ENCODE data around the gene IQGAP2. TPM values are rescaled to one million over a fixed set of nuclear protein-coding genes. Genes with fewer than 3 reads are reported as not detected.

The IQGAP2 gene
- total and polyA plus RNA-seq, 9 of the 15 experiments (the other 6 are each of a cell fraction or from before 2014, with no cell fraction given): 8.7 to 23.2 (median 17.4) TPM

DNA sequence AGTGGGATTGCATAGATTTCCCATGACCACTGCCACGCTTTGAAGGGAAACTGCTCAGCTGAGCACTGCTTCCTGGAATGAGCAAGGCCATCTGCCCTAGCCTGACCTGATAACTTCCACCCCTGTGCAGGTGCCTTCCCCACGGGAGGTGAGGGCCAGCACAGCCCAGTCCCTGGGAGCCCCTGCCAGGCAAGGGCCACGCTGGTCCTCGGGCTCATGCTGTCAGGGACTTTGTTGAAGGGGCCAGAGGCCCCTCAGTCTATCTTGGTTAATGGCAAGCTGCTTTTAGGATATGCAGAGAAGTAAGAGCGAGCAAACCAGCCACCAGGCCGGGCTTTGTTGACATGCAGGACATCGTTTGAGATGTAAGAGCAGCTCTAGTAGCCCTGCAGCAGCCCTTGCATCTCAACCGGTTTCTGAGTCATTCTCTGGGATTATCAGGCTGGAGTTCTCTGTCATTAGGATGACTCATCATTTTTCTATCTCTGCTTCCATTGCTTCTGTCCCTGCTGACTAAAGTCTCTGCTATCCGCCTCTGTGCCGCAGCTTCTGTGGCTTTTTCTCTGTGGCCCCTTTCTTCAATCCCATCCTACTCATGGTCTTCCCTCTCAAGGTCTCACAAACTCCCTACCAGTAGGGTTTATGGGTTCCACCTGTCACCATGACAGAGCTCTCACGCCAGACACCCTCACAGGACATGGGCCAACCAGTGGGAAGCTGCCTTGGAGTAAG lies 30.6 kb upstream of the IQGAP2 start (continued):
- no peak for TF ChIP-seq ZNF175 (CRISPR knock-in tag; IDR thresholded peaks at IDR 0.05; ENCODE audit: low read depth)
- TF ChIP-seq ARHGAP35 (IDR thresholded peaks at IDR 0.05; ENCODE audit: partially characterized antibody): no peak
- TF ChIP-seq BRD9 (IDR thresholded peaks at IDR 0.05; ENCODE audit: low read depth, partially characterized antibody): peak; percentile 57
- TF ChIP-seq, protein P1, sequence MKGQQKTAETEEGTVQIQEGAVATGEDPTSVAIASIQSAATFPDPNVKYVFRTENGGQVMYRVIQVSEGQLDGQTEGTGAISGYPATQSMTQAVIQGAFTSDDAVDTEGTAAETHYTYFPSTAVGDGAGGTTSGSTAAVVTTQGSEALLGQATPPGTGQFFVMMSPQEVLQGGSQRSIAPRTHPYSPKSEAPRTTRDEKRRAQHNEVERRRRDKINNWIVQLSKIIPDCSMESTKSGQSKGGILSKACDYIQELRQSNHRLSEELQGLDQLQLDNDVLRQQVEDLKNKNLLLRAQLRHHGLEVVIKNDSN (CRISPR knock-in tag; IDR thresholded peaks at IDR 0.05): no peak
- TF ChIP-seq KDM1A (IDR thresholded peaks at IDR 0.05): peak; percentile 84 to 91
- TF ChIP-seq ZNF282 (CRISPR knock-in tag; IDR thresholded peaks at IDR 0.05): no peak
- peak; percentile 90 for TF ChIP-seq TEAD4 (IDR thresholded peaks at IDR 0.05; ENCODE audit: low read length)
- TF ChIP-seq TEAD4 (CRISPR knock-in tag; IDR thresholded peaks at IDR 0.05; ENCODE audit: borderline replicate concordance): no peak
- TF ChIP-seq, protein P2, sequence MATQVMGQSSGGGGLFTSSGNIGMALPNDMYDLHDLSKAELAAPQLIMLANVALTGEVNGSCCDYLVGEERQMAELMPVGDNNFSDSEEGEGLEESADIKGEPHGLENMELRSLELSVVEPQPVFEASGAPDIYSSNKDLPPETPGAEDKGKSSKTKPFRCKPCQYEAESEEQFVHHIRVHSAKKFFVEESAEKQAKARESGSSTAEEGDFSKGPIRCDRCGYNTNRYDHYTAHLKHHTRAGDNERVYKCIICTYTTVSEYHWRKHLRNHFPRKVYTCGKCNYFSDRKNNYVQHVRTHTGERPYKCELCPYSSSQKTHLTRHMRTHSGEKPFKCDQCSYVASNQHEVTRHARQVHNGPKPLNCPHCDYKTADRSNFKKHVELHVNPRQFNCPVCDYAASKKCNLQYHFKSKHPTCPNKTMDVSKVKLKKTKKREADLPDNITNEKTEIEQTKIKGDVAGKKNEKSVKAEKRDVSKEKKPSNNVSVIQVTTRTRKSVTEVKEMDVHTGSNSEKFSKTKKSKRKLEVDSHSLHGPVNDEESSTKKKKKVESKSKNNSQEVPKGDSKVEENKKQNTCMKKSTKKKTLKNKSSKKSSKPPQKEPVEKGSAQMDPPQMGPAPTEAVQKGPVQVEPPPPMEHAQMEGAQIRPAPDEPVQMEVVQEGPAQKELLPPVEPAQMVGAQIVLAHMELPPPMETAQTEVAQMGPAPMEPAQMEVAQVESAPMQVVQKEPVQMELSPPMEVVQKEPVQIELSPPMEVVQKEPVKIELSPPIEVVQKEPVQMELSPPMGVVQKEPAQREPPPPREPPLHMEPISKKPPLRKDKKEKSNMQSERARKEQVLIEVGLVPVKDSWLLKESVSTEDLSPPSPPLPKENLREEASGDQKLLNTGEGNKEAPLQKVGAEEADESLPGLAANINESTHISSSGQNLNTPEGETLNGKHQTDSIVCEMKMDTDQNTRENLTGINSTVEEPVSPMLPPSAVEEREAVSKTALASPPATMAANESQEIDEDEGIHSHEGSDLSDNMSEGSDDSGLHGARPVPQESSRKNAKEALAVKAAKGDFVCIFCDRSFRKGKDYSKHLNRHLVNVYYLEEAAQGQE (IDR thresholded peaks at IDR 0.05; ENCODE audit: borderline replicate concordance): peak; percentile 41; the same call in 1 of the 2 replicates
- TF ChIP-seq, protein P2 (CRISPR knock-in tag; IDR thresholded peaks at IDR 0.05; ENCODE audit: low read depth): no peak
- TF ChIP-seq ZNF174 (CRISPR knock-in tag; IDR thresholded peaks at IDR 0.05): no peak
- TF ChIP-seq ZNF668 (CRISPR knock-in tag; IDR thresholded peaks at IDR 0.05): no peak
- TF ChIP-seq HDGF (IDR thresholded peaks at IDR 0.05): no peak
- TF ChIP-seq, protein P3, sequence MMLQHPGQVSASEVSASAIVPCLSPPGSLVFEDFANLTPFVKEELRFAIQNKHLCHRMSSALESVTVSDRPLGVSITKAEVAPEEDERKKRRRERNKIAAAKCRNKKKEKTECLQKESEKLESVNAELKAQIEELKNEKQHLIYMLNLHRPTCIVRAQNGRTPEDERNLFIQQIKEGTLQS (IDR thresholded peaks at IDR 0.05): peak; percentile 99
- TF ChIP-seq, protein P3 (CRISPR knock-in tag; conservative IDR thresholded peaks at IDR 0.05): peak; percentile 95
- TF ChIP-seq GATAD2B (IDR thresholded peaks at IDR 0.05; ENCODE audit: borderline replicate concordance): peak; percentile 88
- peak; percentile 80 for TF ChIP-seq NFIC (IDR thresholded peaks at IDR 0.05)
- no peak for TF ChIP-seq HMG20A (CRISPR knock-in tag; conservative IDR thresholded peaks at IDR 0.05)
- TF ChIP-seq FOXA3 (CRISPR knock-in tag; conservative IDR thresholded peaks at IDR 0.05 in 1 of 2, IDR thresholded peaks at IDR 0.05 in 1 of 2): peak; percentile 65 to 89
- no peak for TF ChIP-seq RFX5 (IDR thresholded peaks at IDR 0.05; ENCODE audit: low read depth, low read length)
- no peak for TF ChIP-seq MED1 (CRISPR knock-in tag; IDR thresholded peaks at IDR 0.05; ENCODE audit: borderline replicate concordance)
